Liver (tissue), 9 donors: Measurements from ENCODE around the gene CLIP2. TPM values are rescaled to one million over a fixed set of nuclear protein-coding genes. Genes with fewer than 3 reads are reported as not detected.
"Not testable (repeated sequence)": the region's sequence is repeated elsewhere in the genome, so short reads cannot be mapped to it uniquely, and the experiment has no call there.

ENCODE experiments used
- DNase-seq: peaks from one replicate; pipeline ENCODE4 v3.0.0-alpha.2; 2017; ENCODE audit warnings: low spot score
- H3K27ac ChIP-seq, 2 donors: one replicate each; pipeline ENCODE4 v1.7.0; 2013; ENCODE audit warnings: inconsistent platforms in 2 of 2, low read length in 2 of 2, control low read depth in 1 of 2, low read depth in 1 of 2, mild to moderate bottlenecking in 1 of 2
- H3K27me3 ChIP-seq, 4 donors: one replicate each; pipeline versions ENCODE4 v1.6.1 to v1.7.0; 2013; ENCODE audit warnings: low read length in 3 of 4, inconsistent platforms in 1 of 4, mild to moderate bottlenecking in 1 of 4, moderate library complexity in 1 of 4; ENCODE audit not compliant: control insufficient read depth in 4 of 4, insufficient read depth in 4 of 4
- H3K36me3 ChIP-seq, 4 donors: one replicate each; pipeline versions ENCODE4 v1.6.1 to v1.7.0; 2013; ENCODE audit warnings: low read length in 3 of 4, mild to moderate bottlenecking in 3 of 4, low read depth in 1 of 4, moderate library complexity in 1 of 4; ENCODE audit not compliant: control insufficient read depth in 4 of 4, insufficient read depth in 3 of 4
- H3K4me1 ChIP-seq, 4 donors: one replicate each; pipeline versions ENCODE4 v1.6.1 to v1.7.0; 2013; ENCODE audit warnings: low read length in 3 of 4, mild to moderate bottlenecking in 3 of 4, moderate library complexity in 1 of 4; ENCODE audit not compliant: control insufficient read depth in 4 of 4, insufficient read depth in 4 of 4
- H3K4me3 ChIP-seq, 3 donors: one replicate each; pipeline versions ENCODE4 v1.6.1 to v1.7.0; 2013; ENCODE audit warnings: low read length in 3 of 3, control low read depth in 1 of 3, low read depth in 1 of 3, mild to moderate bottlenecking in 1 of 3
- H3K9ac ChIP-seq, 2 donors: one replicate each; pipeline ENCODE4 v1.7.0; 2013; ENCODE audit warnings: low read length in 2 of 2, mild to moderate bottlenecking in 2 of 2, moderate library complexity in 2 of 2, control low read depth in 1 of 2, low read depth in 1 of 2
- H3K9me3 ChIP-seq, 4 donors: one replicate each; pipeline versions ENCODE4 v1.6.1 to v1.7.0; 2013; ENCODE audit warnings: low read length in 3 of 4; ENCODE audit not compliant: control insufficient read depth in 4 of 4
- ATF3 ChIP-seq: IDR thresholded peaks from 2 replicates; pipeline ENCODE4 v1.6.1; 2016; ENCODE audit warnings: antibody characterized with exemption
- CTCF ChIP-seq: fragments of 150-350 bp; IDR thresholded peaks from 2 replicates; pipeline ENCODE4 v1.5.1; 2017; ENCODE audit warnings: improper control_type of control experiment, low read depth, low read length; ENCODE audit not compliant: missing input control
- FOXA2 ChIP-seq: IDR thresholded peaks from 2 replicates; pipeline ENCODE4 v1.6.1; 2016; ENCODE audit warnings: antibody characterized with exemption
- HNF4A ChIP-seq, 2 donors: conservative IDR thresholded peaks; 2 replicates each; pipeline ENCODE4 v1.6.1; 2016; ENCODE audit warnings: antibody characterized with exemption in 2 of 2, mild to moderate bottlenecking in 2 of 2
- HNF4G ChIP-seq: IDR thresholded peaks from 2 replicates; pipeline ENCODE4 v1.6.1; 2016; ENCODE audit warnings: antibody characterized with exemption
- NR2F2 ChIP-seq: IDR thresholded peaks from 2 replicates; pipeline ENCODE4 v1.6.1; 2016; ENCODE audit warnings: antibody characterized with exemption
- RAD21 ChIP-seq, 2 donors: IDR thresholded peaks; 2 replicates each; pipeline ENCODE4 v1.6.1; 2016; ENCODE audit warnings: antibody characterized with exemption in 2 of 2, mild to moderate bottlenecking in 2 of 2
- REST ChIP-seq: IDR thresholded peaks from 2 replicates; pipeline ENCODE4 v1.6.1; 2016; ENCODE audit warnings: antibody characterized with exemption, mild to moderate bottlenecking
- RXRA ChIP-seq, 2 donors: IDR thresholded peaks; 2 replicates each; pipeline ENCODE4 v1.6.1; 2017 to 2018; ENCODE audit warnings: antibody characterized with exemption in 2 of 2, mild to moderate bottlenecking in 1 of 2
- SP1 ChIP-seq: IDR thresholded peaks from 2 replicates; pipeline ENCODE4 v1.6.1; 2018; ENCODE audit warnings: antibody characterized with exemption, mild to moderate bottlenecking
- WGBS: extraction: QIAGEN DNeasy Blood & Tissue Kit; methylation state at CpG from one replicate; pipeline ENCODE4 v1.1.7; 2013; 5-methylcytosine and 5-hydroxymethylcytosine counted together
- polyA plus RNA-seq, 2 donors: library from polyadenylated mRNA; stranded (reverse) in 1 of 2; unstranded in 1 of 2; fragments of 200-250 nt in 1 of 2; fragments of >200 nt in 1 of 2; fragmentation: Nextera tagmentation in 1 of 2; extraction: Ambion mirVana in 1 of 2; gene quantifications; one replicate each; pipeline versions ENCODE4 v1.2.1 to v1.2.3, GENCODE V29; 2013 to 2015
- total RNA-seq, 2 donors: library from RNA; depleted of rRNA; stranded (reverse); fragments of >200 nt; gene quantifications; one replicate each; pipeline ENCODE4 v1.2.3, GENCODE V29; 2014
- donor health status: healthy.
- donor health status: healthy.
- donor health status: healthy.
- donor health status: healthy.
- donor health status: healthy.

The CLIP2 gene
- total and polyA plus RNA-seq, 4 donors = 1.4 to 6.3 (median 2.5) TPM

DNA sequence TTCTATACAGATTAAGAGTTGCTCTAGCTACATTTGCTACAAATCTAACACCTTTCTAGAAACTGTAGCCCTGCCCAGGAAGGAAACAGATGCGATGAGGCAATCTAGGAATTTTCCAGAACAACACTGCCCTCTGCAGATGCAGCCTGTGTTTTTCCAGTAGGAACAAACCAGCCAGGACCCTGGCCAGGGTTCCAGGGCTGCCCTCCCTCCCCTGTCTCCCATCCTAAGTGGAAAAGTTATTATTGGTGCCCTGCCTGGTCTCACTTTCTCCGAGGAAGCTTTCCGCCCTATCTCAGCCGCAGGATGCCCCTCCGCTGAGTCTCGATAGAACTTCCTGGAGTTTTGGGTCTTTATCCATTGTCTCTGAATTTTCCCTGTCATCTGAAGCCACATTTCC lies 104.5 kb downstream of the CLIP2 start:
- DNase-seq, H3K9ac ChIP-seq, H3K4me3 ChIP-seq, H3K27ac ChIP-seq, H3K36me3 ChIP-seq, H3K27me3 ChIP-seq, H3K4me1 ChIP-seq, H3K9me3 ChIP-seq: not testable (repeated sequence)
- TF ChIP-seq RAD21 (IDR thresholded peaks at IDR 0.05) = peak; percentile 70 to 76
- TF ChIP-seq CTCF = peak; percentile 40
- peak; percentile 59 for TF ChIP-seq SP1
- peak; percentile 45 for TF ChIP-seq ATF3
- WGBS = 58% methylated on average over 6 of the region's 6 CpGs

GRCh38 chr7:74394601-74395000 lies 105.4 kb downstream of the CLIP2 start:
- H3K4me1 ChIP-seq, H3K27me3 ChIP-seq, H3K36me3 ChIP-seq, H3K4me3 ChIP-seq, H3K9ac ChIP-seq, H3K27ac ChIP-seq, DNase-seq, H3K9me3 ChIP-seq: not testable (repeated sequence)
- TF ChIP-seq CTCF (peak; percentile 35), RAD21 (IDR thresholded peaks at IDR 0.05) (peak; percentile 75 to 78), SP1 (peak; percentile 25)
- WGBS = 56% methylated on average over 3 of the region's 3 CpGs

GRCh38 chr7:74395745-74396311 lies 106.6 kb downstream of the CLIP2 start:
- Histone ChIP-seq H3K4me1 (no peaks in the 10 kb centered on the region), H3K4me3 (no peak overlapping the region), H3K27ac (no peak overlapping the region), H3K9me3 (no peaks in the 10 kb centered on the region), H3K9ac (no peak overlapping the region), H3K27me3 (no peaks in the 10 kb centered on the region), H3K36me3 (no peaks in the 10 kb centered on the region)
- no peak for TF ChIP-seq REST
- no peak for TF ChIP-seq HNF4A (conservative IDR thresholded peaks at IDR 0.05)
- no peak for TF ChIP-seq ATF3
- TF ChIP-seq NR2F2 = no peak
- TF ChIP-seq FOXA2 = no peak
- TF ChIP-seq RXRA (IDR thresholded peaks at IDR 0.05) = no peak
- no peak for TF ChIP-seq HNF4G
- DNase-seq = no peak
- WGBS = 73% methylated on average over 4 of the region's 4 CpGs
